HepG2 (cell line): Measurements from ENCODE around the gene KATNA1. TPM values are rescaled to one million over a fixed set of nuclear protein-coding genes. Genes with fewer than 3 reads are reported as not detected.

Source experiments
- ATAC-seq: fragments of 200-7000 bp; cut with Tn5 transposase; 3 replicates; pipeline ENCODE4 v1.9.1; 2020; ENCODE audit warnings: mild to moderate bottlenecking, moderate library complexity
- BruUV-seq: library from RNA; stranded (reverse); fragments of 400-500 nt; replicated peaks from 2 replicates; lab custom pipeline; 2021; lab: Mats Ljungman, UMichigan
- CTCF ChIA-PET: fragments of 300-600 bp; formaldehyde crosslinking; extraction: SDS; loops from one replicate; lab custom pipeline; 2021; ENCODE audit warnings: low total read pairs, inconsistent platforms, low intra/inter-chr PET ratio; lab: Yijun Ruan, JAX
- POLR2A ChIA-PET: fragments of 350-600 bp; sonication (Branson Sonifier 250); formaldehyde crosslinking; loops from one replicate; lab custom pipeline; 2020; ENCODE audit warnings: antibody characterized with exemption, inconsistent platforms; lab: Yijun Ruan, JAX
- DNase-seq: peaks from one replicate; pipeline ENCODE4 v3.0.0-alpha.2; 2015; ENCODE audit warnings: low spot score
- FAIRE-seq: peaks from 3 replicates; lab custom pipeline; 2011; peaks lifted over from hg19 to GRCh38; lab: Jason Lieb, UNC
- H2AFZ ChIP-seq: one replicate; pipeline ENCODE4 v1.6.1; 2011; ENCODE audit warnings: low read length, inconsistent platforms
- H3K27ac ChIP-seq: fragments of 300-600 bp; 3 replicates; pipeline ENCODE4 v1.8.0; 2011; ENCODE audit warnings: mixed run types, mild to moderate bottlenecking, mixed read lengths, low read length, inconsistent platforms; ENCODE audit not compliant: insufficient read depth; ENCODE audit errors: extremely low read length
- H3K27me3 ChIP-seq, 2 experiments: fragments of 200-600 bp in 1 of 2; 2 replicates in 1 of 2; 3 replicates in 1 of 2; pipeline versions ENCODE4 v1.6.0 to v1.8.0; 2011; ENCODE audit warnings: low read length in 2 of 2, mild to moderate bottlenecking in 2 of 2, moderate library complexity in 2 of 2, inconsistent platforms in 1 of 2; ENCODE audit not compliant: insufficient read depth in 2 of 2, control insufficient read depth in 1 of 2
- H3K36me3 ChIP-seq, 2 experiments: fragments of 200-600 bp in 1 of 2; replicated peaks in 1 of 2; 2 replicates in 1 of 2; 3 replicates in 1 of 2; pipeline versions ENCODE4 v1.5.1 to v1.8.0; 2011; ENCODE audit warnings: low read length in 2 of 2, inconsistent platforms in 1 of 2; ENCODE audit not compliant: insufficient read depth in 2 of 2, control insufficient read depth in 1 of 2
- H3K4me1 ChIP-seq: 2 replicates; pipeline ENCODE4 v1.5.1; 2012; ENCODE audit warnings: low read length, inconsistent platforms; ENCODE audit not compliant: insufficient read depth
- H3K4me2 ChIP-seq: 2 replicates; pipeline ENCODE4 v1.6.0; 2011; ENCODE audit warnings: low read depth, low read length, inconsistent platforms
- H3K4me3 ChIP-seq, 3 experiments: fragments of 200-600 bp in 1 of 3; sonication (generic), shearing (Covaris generic) in 1 of 3; replicated peaks in 1 of 3; 2 replicates each; pipeline ENCODE4 v1.5.1; 2011 to 2016; ENCODE audit warnings: low read length in 3 of 3, inconsistent platforms in 2 of 3, low read depth in 2 of 3, mild to moderate bottlenecking in 2 of 3, control low read depth in 1 of 3, mixed read lengths in 1 of 3; ENCODE audit not compliant: insufficient read depth in 1 of 3
- H3K79me2 ChIP-seq: one replicate; pipeline ENCODE4 v1.6.1; 2011; ENCODE audit warnings: low read length, inconsistent platforms; ENCODE audit not compliant: insufficient read depth
- H3K9ac ChIP-seq: 2 replicates; pipeline ENCODE4 v1.6.0; 2011; ENCODE audit warnings: mild to moderate bottlenecking, low read depth, low read length, inconsistent platforms; ENCODE audit not compliant: insufficient read depth
- H3K9me3 ChIP-seq: 2 replicates; pipeline ENCODE4 v1.5.1; 2012; ENCODE audit warnings: mild to moderate bottlenecking, low read length
- H4K20me1 ChIP-seq: 2 replicates; pipeline ENCODE4 v1.6.0; 2011; ENCODE audit warnings: inconsistent platforms, mild to moderate bottlenecking, low read length, moderate library complexity; ENCODE audit not compliant: insufficient read depth
- DMAP1 ChIP-seq: IDR thresholded peaks from 2 replicates; pipeline ENCODE4 v1.6.1; 2016
- GATAD2A ChIP-seq: IDR thresholded peaks from 2 replicates; pipeline ENCODE4 v1.6.1; 2016
- KDM2A ChIP-seq: sonication (generic); formaldehyde crosslinking; IDR thresholded peaks from 2 replicates; pipeline ENCODE4 v1.4.0; 2020; ENCODE audit warnings: low read depth, missing genetic modification reagents, borderline replicate concordance
- KLF6 ChIP-seq: IDR thresholded peaks from 2 replicates; pipeline ENCODE4 v1.8.0; 2016; ENCODE audit warnings: missing biosample characterization, missing genetic modification reagents
- SMAD9 ChIP-seq: sonication (generic); formaldehyde crosslinking; IDR thresholded peaks from 2 replicates; pipeline ENCODE4 v1.5.1; 2020; ENCODE audit warnings: mild to moderate bottlenecking, missing genetic modification reagents
- ZNF432 ChIP-seq: sonication (generic); formaldehyde crosslinking; IDR thresholded peaks from 2 replicates; pipeline ENCODE4 v1.5.0; 2020; ENCODE audit warnings: missing genetic modification reagents, mild to moderate bottlenecking, borderline replicate concordance
- ZNF775 ChIP-seq: sonication (generic); formaldehyde crosslinking; IDR thresholded peaks from 2 replicates; pipeline ENCODE4 v1.4.0; 2020; ENCODE audit warnings: missing genetic modification reagents, mild to moderate bottlenecking, moderate library complexity, borderline replicate concordance
- ZNF780A ChIP-seq: sonication (generic); formaldehyde crosslinking; IDR thresholded peaks from 2 replicates; pipeline ENCODE4 v1.8.0; 2022; ENCODE audit warnings: mild to moderate bottlenecking, missing genetic modification reagents, moderate library complexity
- in situ Hi-C: cut with HindIII; loops from 2 replicates; pipeline ENCODE4 v1.10.0; 2017; ENCODE audit warnings: low pct_unique_long_range_greater_than_20kb; ENCODE audit not compliant: extremely low pct_ligation_motif_present
- intact Hi-C: fragments of 100-400 bp; cut with micrococcal nuclease; formaldehyde crosslinking; loops from one replicate; pipeline ENCODE4 v1.10.0; 2022; ENCODE audit not compliant: unreplicated experiment
- polyA plus RNA-seq, 8 experiments: library from polyadenylated mRNA; depleted of rRNA in 3 of 8; stranded (reverse) in 7 of 8; unstranded in 1 of 8; fragments of >200 nt; fragmentation: Illumina TruSeq in 4 of 8; extraction: Trizol in 4 of 8; gene quantifications; 2 replicates each; pipeline versions ENCODE4 v1.2.1 to v1.2.3, GENCODE V29; 2011 to 2016; ENCODE audit warnings: low read depth in 4 of 8, missing spikeins in 1 of 8, mixed read lengths in 1 of 8; ENCODE audit not compliant: insufficient read depth in 1 of 8
- total RNA-seq, 5 experiments: library from RNA; depleted of rRNA; stranded (reverse); fragments of >200 nt; fragmentation: Illumina TruSeq; extraction: Trizol; gene quantifications; 2 replicates each; pipeline ENCODE4 v1.2.3, GENCODE V29; 2016; ENCODE audit warnings: low read depth in 1 of 5
- TF ChIP-seq, protein P1 (sequence below): sonication (generic); formaldehyde crosslinking; IDR thresholded peaks from 2 replicates; pipeline ENCODE4 v1.4.0; 2020; ENCODE audit warnings: missing genetic modification reagents
- TF ChIP-seq, protein P2 (sequence below): IDR thresholded peaks from 2 replicates; pipeline ENCODE4 v1.6.1; 2016; ENCODE audit warnings: low read depth, control low read depth
- TF ChIP-seq, protein P3 (sequence below): sonication (generic); IDR thresholded peaks from 2 replicates; pipeline ENCODE4 v1.6.1; 2016; ENCODE audit warnings: low read depth, borderline replicate concordance
- TF ChIP-seq, protein P4 (sequence below): sonication (generic); formaldehyde crosslinking; IDR thresholded peaks from 2 replicates; pipeline ENCODE4 v1.5.1; 2020; ENCODE audit warnings: missing genetic modification reagents, mild to moderate bottlenecking, borderline replicate concordance
- TF ChIP-seq, protein P5 (sequence below): sonication (generic); formaldehyde crosslinking; IDR thresholded peaks from 2 replicates; pipeline ENCODE4 v1.4.0; 2020; ENCODE audit warnings: missing genetic modification reagents

The KATNA1 gene
- total and polyA plus RNA-seq, 2 of the 13 experiments (the other 11 are each of a cell fraction or from before 2014, with no cell fraction given) = 14.8 to 25.3 TPM

DNA sequence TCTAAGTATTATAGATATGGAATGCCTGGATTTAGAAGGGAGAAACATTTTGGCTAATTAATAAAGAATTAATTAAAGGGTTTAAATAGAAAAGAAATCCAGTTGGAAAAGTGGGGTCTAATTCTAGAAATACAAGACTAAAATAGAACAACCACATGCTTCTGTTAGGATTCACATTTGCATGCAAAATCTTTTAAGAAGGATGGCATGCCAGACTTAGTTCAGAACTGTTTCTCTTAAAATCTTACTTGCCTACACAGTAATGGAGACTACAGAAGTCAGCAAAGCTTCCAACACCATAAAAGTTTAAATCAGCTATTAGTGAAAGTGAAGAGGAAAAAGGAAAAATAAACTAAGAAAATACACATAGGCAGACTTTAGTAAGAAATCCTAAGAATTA lies 32.7 kb upstream of the KATNA1 start:
- Histone ChIP-seq H3K27me3 (no peaks in the 10 kb centered on the region), H3K4me3 (no peak overlapping the region), H3K79me2 (peaks cover 3% of the 10 kb centered on the region), H3K36me3 (peaks cover 15 to 45% of the 10 kb centered on the region in 2 experiments), H3K9ac (no peak overlapping the region), H3K27ac (no peak overlapping the region), H2AFZ (no peak overlapping the region), H3K4me1 (no peaks in the 10 kb centered on the region), H3K4me2 (no peak overlapping the region), H4K20me1 (no peaks in the 10 kb centered on the region), H3K9me3 (no peaks in the 10 kb centered on the region)
- in situ Hi-C loops (no loop called here), intact Hi-C loops (no loop called here)
- BruUV-seq = no TSS peak
- DNase-seq (no peak), FAIRE-seq (no peak), ATAC-seq (no peak)
- CTCF ChIA-PET = no interaction called here
- POLR2A ChIA-PET = no interaction called here
- TF ChIP-seq, protein P1, sequence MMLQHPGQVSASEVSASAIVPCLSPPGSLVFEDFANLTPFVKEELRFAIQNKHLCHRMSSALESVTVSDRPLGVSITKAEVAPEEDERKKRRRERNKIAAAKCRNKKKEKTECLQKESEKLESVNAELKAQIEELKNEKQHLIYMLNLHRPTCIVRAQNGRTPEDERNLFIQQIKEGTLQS (CRISPR knock-in tag) = no peak
- no peak for TF ChIP-seq DMAP1
- TF ChIP-seq, protein P2, sequence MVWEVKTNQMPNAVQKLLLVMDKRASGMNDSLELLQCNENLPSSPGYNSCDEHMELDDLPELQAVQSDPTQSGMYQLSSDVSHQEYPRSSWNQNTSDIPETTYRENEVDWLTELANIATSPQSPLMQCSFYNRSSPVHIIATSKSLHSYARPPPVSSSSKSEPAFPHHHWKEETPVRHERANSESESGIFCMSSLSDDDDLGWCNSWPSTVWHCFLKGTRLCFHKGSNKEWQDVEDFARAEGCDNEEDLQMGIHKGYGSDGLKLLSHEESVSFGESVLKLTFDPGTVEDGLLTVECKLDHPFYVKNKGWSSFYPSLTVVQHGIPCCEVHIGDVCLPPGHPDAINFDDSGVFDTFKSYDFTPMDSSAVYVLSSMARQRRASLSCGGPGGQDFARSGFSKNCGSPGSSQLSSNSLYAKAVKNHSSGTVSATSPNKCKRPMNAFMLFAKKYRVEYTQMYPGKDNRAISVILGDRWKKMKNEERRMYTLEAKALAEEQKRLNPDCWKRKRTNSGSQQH = no peak
- no peak for TF ChIP-seq KDM2A (CRISPR knock-in tag)
- TF ChIP-seq, protein P3, sequence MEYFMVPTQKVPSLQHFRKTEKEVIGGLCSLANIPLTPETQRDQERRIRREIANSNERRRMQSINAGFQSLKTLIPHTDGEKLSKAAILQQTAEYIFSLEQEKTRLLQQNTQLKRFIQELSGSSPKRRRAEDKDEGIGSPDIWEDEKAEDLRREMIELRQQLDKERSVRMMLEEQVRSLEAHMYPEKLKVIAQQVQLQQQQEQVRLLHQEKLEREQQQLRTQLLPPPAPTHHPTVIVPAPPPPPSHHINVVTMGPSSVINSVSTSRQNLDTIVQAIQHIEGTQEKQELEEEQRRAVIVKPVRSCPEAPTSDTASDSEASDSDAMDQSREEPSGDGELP = no peak
- TF ChIP-seq, protein P4, sequence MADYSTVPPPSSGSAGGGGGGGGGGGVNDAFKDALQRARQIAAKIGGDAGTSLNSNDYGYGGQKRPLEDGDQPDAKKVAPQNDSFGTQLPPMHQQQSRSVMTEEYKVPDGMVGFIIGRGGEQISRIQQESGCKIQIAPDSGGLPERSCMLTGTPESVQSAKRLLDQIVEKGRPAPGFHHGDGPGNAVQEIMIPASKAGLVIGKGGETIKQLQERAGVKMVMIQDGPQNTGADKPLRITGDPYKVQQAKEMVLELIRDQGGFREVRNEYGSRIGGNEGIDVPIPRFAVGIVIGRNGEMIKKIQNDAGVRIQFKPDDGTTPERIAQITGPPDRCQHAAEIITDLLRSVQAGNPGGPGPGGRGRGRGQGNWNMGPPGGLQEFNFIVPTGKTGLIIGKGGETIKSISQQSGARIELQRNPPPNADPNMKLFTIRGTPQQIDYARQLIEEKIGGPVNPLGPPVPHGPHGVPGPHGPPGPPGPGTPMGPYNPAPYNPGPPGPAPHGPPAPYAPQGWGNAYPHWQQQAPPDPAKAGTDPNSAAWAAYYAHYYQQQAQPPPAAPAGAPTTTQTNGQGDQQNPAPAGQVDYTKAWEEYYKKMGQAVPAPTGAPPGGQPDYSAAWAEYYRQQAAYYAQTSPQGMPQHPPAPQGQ (CRISPR knock-in tag) = no peak
- TF ChIP-seq ZNF432 (CRISPR knock-in tag) = no peak
- TF ChIP-seq SMAD9 (CRISPR knock-in tag) = no peak
- no peak for TF ChIP-seq ZNF780A (CRISPR knock-in tag)
- TF ChIP-seq, protein P5, sequence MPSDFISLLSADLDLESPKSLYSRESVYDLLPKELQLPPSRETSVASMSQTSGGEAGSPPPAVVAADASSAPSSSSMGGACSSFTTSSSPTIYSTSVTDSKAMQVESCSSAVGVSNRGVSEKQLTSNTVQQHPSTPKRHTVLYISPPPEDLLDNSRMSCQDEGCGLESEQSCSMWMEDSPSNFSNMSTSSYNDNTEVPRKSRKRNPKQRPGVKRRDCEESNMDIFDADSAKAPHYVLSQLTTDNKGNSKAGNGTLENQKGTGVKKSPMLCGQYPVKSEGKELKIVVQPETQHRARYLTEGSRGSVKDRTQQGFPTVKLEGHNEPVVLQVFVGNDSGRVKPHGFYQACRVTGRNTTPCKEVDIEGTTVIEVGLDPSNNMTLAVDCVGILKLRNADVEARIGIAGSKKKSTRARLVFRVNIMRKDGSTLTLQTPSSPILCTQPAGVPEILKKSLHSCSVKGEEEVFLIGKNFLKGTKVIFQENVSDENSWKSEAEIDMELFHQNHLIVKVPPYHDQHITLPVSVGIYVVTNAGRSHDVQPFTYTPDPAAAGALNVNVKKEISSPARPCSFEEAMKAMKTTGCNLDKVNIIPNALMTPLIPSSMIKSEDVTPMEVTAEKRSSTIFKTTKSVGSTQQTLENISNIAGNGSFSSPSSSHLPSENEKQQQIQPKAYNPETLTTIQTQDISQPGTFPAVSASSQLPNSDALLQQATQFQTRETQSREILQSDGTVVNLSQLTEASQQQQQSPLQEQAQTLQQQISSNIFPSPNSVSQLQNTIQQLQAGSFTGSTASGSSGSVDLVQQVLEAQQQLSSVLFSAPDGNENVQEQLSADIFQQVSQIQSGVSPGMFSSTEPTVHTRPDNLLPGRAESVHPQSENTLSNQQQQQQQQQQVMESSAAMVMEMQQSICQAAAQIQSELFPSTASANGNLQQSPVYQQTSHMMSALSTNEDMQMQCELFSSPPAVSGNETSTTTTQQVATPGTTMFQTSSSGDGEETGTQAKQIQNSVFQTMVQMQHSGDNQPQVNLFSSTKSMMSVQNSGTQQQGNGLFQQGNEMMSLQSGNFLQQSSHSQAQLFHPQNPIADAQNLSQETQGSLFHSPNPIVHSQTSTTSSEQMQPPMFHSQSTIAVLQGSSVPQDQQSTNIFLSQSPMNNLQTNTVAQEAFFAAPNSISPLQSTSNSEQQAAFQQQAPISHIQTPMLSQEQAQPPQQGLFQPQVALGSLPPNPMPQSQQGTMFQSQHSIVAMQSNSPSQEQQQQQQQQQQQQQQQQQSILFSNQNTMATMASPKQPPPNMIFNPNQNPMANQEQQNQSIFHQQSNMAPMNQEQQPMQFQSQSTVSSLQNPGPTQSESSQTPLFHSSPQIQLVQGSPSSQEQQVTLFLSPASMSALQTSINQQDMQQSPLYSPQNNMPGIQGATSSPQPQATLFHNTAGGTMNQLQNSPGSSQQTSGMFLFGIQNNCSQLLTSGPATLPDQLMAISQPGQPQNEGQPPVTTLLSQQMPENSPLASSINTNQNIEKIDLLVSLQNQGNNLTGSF (CRISPR knock-in tag) = no peak
- no peak for TF ChIP-seq KLF6 (CRISPR knock-in tag)
- no peak for TF ChIP-seq ZNF775 (CRISPR knock-in tag)
- TF ChIP-seq GATAD2A (CRISPR knock-in tag) = no peak
